Dermis blood vessel endothelial cell (primary cell): ENCODE measurements around the gene HECA. TPM values are rescaled to one million over a fixed set of nuclear protein-coding genes. Genes with fewer than 3 reads are reported as not detected.
A peak's percentile ranks its signal among the peaks of the same experiment; 100 is the strongest.
"Not testable (repeated sequence)": the region's sequence is repeated elsewhere in the genome, so short reads cannot be mapped to it uniquely, and the experiment has no call there.

Experiments
- DNase-seq: peaks from one replicate; pipeline ENCODE4 v3.0.0; 2010
- total RNA-seq: library from RNA; depleted of rRNA; stranded (reverse); fragments of >200 nt; gene quantifications from 2 replicates; pipeline ENCODE4 v1.2.3, GENCODE V29; 2014

The HECA gene
- total RNA-seq, 1 donor from 2014 or later = 44.6 TPM

- no peak for DNase-seq
Observed at GRCh38 chr6:139137706-139138105, 2.8 kb downstream of the HECA start.

GRCh38 chr6:139140854-139141253 lies 6.0 kb downstream of the HECA start:
- DNase-seq = not testable (repeated sequence)

- no peak for DNase-seq
Observed at GRCh38 chr6:139142262-139142661, 7.4 kb downstream of the HECA start.

- DNase-seq = no peak
Observed at GRCh38 chr6:139143111-139143510, 8.2 kb downstream of the HECA start.

GRCh38 chr6:139144490-139145085 lies 9.7 kb downstream of the HECA start:
- DNase-seq = no peak

GRCh38 chr6:139145661-139146060 lies 10.8 kb downstream of the HECA start:
- DNase-seq = no peak

- DNase-seq = no peak
Observed at GRCh38 chr6:139146317-139146726, 11.4 kb downstream of the HECA start.

GRCh38 chr6:139147628-139148027 lies 12.7 kb downstream of the HECA start:
- DNase-seq = peak; percentile 17

- no peak for DNase-seq
Observed at GRCh38 chr6:139148557-139149235, 13.8 kb downstream of the HECA start.

GRCh38 chr6:139149383-139149782 lies 14.5 kb downstream of the HECA start:
- no peak for DNase-seq

- no peak for DNase-seq
Observed at GRCh38 chr6:139150920-139151319, 16.0 kb downstream of the HECA start.

- no peak for DNase-seq
Observed at GRCh38 chr6:139151425-139152087, 16.7 kb downstream of the HECA start.

GRCh38 chr6:139152088-139152891 lies 17.4 kb downstream of the HECA start:
- DNase-seq = no peak

- no peak for DNase-seq
Observed at GRCh38 chr6:139152892-139153271, 18.0 kb downstream of the HECA start.

GRCh38 chr6:139153855-139154254 lies 19.0 kb downstream of the HECA start:
- no peak for DNase-seq

GRCh38 chr6:139154881-139155547 lies 20.1 kb downstream of the HECA start:
- DNase-seq = no peak

GRCh38 chr6:139156102-139156501 lies 21.2 kb downstream of the HECA start:
- no peak for DNase-seq

GRCh38 chr6:139156551-139156950 lies 21.7 kb downstream of the HECA start:
- DNase-seq = no peak

GRCh38 chr6:139157086-139157485 lies 22.2 kb downstream of the HECA start:
- DNase-seq = not testable (repeated sequence)

GRCh38 chr6:139159016-139159415 lies 24.1 kb downstream of the HECA start:
- DNase-seq = no peak

- DNase-seq = no peak
Observed at GRCh38 chr6:139161169-139161568, 26.3 kb downstream of the HECA start.

- peak; percentile 39 for DNase-seq
Observed at GRCh38 chr6:139161817-139162284, 27.0 kb downstream of the HECA start.

- no peak for DNase-seq
Observed at GRCh38 chr6:139164001-139164400, 29.1 kb downstream of the HECA start.
